Limb (tissue), 2 donors: Measurements from ENCODE around the gene KIAA0232.

Experiments
- DNase-seq, 2 donors: peaks; one replicate each; pipeline ENCODE4 v3.0.0-alpha.2; 2016; ENCODE audit errors: extremely low spot score in 2 of 2

KIAA0232 gene

DNA sequence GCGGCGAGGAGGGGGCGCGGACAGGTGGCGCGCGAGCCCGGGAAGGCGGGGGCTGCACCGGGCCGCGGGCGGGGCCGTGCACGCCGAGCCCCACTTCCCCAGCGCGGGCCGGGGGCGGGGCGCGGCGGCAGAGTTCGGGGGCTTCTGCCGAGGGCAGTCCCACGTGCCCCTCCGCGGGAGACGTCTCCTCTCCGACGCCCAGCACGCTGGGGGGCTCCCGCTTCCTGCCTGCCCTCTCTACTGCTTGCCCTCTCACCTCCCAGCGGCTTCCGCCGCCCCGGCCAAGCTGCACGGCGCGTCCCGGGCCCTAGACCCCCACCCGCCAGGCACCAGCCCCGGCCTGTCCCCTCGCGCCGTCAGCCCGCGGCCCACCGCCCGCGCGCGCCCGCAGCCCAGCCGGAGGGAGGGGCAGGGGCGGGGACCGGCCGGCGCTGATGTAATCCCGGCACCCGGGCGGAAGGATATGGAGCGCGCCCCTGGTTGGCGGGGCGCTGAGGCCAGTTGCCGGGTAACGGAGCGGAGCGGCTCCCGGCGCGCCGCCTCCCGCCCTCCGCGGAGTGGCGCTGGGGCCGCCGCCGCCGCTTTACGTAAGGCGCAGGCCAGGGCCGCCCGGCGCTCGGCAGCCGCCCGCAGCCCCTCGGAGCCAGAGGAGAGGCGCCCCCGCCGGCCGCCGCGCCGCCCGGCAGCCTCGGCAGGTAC, at the start of gene KIAA0232:
Gene KIAA0232 (plus strand): TSS at position 581 of the 699 bp plus-strand sequence. CDS start 41,727 bp downstream, outside the sequence.
- peak; percentile 90 to 96 for DNase-seq

- no peak for DNase-seq
Observed at GRCh38 chr4:6733358-6734164, 49.0 kb upstream of the KIAA0232 start.

DNA sequence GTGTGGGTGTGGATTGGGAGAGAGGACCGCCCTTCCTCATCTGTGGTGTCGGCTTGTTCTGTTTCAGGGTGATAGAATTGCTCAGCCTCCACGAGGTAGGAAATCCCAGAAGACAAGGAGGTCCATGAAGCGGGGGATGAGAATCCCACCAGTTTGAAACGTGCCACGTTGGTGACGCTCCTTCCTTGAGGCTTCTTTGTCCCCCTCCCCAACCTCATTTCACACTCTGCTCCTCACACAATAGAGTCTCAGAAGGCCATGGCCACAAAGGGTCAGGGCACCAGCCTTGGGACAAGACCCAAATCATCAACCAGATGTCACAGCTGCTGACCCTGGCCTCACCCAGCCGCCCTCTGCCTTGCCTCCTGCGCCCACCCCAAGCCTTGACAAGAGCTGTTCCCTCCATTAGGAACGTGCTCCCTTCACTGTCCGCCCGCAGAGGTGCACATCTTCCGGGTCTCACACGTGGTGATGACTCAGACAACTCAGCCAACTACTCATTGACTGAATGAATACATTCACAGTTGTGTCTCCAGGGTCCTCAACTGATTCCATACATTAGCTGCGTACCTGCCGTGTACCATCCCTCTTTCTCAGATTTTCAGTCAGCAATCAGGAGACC, 48.3 kb upstream of the KIAA0232 start:
- DNase-seq, result no peak

GRCh38 chr4:6739920-6740319, 42.6 kb upstream of the KIAA0232 start:
- no peak for DNase-seq

- no peak for DNase-seq
Observed at GRCh38 chr4:6740347-6740746, 42.2 kb upstream of the KIAA0232 start.

- DNase-seq, result no peak
Observed at GRCh38 chr4:6742507-6742906, 40.0 kb upstream of the KIAA0232 start.

- no peak for DNase-seq
Observed at GRCh38 chr4:6742989-6743388, 39.5 kb upstream of the KIAA0232 start.

GRCh38 chr4:6746721-6747293, 35.7 kb upstream of the KIAA0232 start:
- peak in 1 of 2 donors; percentile 60 for DNase-seq

DNA sequence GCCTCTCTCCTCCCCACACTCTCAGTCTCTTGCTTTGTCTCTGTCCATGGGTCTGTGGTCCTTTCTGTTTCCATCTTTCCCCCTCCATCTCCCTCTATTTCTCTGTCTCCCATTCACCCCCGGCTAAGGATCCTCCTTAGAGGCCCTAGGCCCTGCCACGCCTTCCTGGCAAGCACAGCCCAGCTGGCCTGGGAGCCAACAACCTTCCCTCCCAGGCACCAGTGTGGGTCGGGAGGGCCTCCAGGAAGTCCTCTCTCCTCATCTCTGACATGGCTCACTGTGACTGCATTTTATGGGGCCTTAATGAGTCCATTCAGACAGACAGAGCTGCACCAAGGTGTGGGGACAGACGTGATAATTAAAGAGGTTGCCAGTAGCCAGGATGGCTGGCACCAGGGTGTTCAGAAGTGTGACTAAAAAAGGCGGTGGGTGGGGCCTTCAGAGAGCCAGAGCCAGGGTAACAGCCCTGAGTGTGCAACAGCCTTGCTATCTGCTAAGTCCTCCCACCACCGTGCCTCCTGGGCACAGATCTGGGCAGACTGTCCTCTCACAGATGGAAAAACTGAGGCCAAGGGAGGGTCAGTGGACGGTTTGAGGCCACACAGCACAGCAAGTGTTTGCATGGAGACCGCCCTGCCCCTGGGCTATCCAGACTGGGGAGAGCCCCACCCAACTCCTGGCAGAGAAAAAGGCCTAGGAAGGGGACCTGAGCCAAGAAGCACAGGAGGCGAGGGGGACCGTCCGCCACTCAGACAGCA, 35.1 kb upstream of the KIAA0232 start:
- DNase-seq, result no peak

DNA sequence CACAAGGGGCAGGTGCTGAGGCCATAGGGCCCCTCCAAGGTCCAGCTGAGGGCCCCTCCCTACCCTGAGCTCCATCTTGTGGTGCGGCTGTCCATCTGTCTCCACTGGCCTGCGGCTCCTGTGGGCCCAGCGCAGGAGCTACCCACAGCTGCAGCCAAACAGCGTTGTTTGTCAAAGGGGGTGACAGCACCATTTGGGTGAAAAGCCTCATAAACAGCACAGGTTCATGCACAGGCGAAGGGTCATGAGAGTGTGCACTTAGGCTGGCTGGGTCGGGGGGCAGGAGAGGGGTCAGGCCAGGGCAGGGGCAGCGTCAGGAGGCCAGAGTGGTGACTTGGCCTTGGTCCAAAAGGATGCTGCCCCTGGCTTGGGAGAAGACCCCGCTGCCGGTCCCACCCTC, 34.2 kb upstream of the KIAA0232 start:
- DNase-seq, result no peak

GRCh38 chr4:6749340-6750171, 33.0 kb upstream of the KIAA0232 start:
- no peak for DNase-seq

- no peak for DNase-seq
Observed at GRCh38 chr4:6750286-6751221, 32.0 kb upstream of the KIAA0232 start.

DNA sequence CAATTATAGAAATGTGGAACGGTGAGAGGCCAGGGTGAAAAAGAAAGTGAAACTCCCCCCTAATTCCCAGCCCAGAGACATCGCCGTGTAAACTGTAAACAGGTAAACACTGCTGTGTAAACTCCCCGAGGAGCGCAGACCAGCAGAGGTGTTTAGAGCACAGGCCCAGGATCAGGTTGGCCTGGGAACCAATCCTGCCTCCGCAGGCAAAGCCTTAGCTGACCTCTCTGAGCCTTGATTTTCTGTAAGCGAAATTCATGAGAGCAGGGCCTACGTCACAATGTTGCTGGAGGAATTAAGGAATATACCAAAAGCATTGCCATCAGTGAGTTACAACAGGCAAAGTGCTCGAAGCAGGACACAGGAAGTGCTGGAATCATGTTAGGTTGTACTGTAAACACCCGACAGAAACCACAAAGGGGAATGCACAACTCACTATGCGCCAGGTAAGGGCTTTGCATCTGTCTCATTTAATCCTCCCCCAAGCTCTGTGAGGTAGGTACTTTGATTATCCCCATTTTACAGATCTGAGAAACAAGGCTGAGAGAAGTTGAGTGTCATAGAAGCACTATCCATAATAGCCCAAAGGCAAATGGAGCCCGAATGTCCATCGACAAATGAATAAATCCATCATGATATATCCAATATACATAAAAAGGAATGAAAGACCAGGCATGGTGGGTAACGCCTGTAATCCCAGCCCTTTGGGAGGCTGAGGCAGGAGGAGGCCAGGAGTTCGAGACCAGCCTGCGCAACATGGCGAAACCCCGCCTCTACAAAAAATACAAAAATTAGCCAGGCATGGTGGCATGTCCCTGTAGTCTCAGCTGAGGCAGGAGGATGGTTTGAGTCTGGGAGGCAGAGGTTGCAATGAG, 30.7 kb upstream of the KIAA0232 start:
- DNase-seq, result no peak

GRCh38 chr4:6752486-6752829, 30.1 kb upstream of the KIAA0232 start:
- DNase-seq, result no peak

DNA sequence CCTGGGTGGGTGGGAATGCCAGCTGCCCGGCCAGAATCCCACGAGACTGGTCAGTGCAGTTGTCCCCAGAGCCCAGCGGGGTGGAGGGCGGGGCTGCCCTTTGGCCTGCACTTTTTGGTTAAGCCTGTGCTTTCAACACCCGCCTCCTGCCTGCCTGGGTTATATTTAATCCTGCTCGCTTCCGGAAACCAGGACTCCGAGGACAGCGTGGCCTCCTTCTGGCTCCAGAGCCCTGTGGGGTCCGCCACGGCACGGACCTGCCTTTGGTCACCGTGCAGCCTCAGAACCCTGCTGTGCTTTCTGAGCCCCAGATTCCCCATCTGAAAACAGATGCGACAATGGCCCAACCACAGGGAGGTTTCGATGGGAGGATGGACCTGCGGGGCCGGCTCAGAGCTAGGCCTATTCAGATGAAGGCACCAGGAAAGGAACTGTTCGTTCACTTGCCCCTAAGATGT, 29.4 kb upstream of the KIAA0232 start:
- no peak for DNase-seq

DNA sequence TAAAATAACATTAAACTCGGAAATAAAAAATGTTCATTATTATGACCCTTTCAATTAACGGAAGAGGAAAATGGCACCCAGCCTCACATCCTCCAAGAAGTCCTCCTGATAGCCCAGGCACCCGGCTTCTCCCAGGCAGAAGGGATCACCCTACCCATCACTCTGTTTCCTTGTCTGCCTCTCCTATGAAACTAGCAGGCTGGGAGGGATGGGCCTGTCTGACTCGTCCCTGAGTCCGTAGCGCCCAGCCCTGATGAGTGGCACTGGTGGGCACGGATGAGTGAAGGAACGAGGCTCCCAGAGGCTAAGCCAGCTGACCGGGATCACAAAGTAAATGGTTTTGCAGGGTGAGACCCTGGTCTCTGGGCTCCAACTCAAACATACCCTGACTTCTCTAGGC, 28.6 kb upstream of the KIAA0232 start:
- DNase-seq, result no peak

DNA sequence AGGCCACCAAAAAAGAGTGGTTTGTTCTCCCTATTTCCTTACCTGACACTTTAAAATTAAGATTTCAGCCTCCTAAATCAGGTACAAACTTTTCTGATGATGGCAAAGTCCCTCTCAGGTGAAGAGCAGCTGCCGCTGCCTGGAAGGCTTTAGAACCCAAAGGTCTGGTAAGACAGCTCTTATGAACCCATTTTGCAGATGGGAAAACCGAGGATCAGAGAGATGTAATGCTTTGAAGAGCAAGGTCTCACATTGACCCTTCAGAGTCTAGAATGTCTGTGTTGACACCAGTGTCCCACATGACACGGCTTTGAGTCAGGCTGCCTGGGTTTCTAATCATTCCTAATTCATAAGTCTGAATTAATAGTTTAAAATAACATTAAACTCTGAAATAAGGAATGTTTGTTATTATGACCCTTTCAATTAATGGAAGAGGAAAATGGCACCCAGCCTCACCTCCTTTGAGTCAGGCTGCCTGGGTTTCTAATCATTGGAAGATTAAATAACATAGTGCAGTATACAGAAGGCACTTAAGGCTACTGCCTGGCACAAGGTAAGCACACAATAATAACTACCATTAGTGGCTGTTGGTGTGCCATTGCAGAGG, 27.9 kb upstream of the KIAA0232 start:
- DNase-seq, result no peak
